GM12873 (cell line): ENCODE measurements around the gene ZBTB21.

Experiments used
- TF ChIP-seq, protein P1 (sequence below): IDR thresholded peaks from 2 replicates; pipeline ENCODE4 v1.5.1; 2012; ENCODE audit warnings: low read depth, mild to moderate bottlenecking, moderate library complexity, low read length, control low read depth; ENCODE audit not compliant: insufficient read depth; ENCODE audit errors: missing control alignments

ZBTB21 gene

DNA sequence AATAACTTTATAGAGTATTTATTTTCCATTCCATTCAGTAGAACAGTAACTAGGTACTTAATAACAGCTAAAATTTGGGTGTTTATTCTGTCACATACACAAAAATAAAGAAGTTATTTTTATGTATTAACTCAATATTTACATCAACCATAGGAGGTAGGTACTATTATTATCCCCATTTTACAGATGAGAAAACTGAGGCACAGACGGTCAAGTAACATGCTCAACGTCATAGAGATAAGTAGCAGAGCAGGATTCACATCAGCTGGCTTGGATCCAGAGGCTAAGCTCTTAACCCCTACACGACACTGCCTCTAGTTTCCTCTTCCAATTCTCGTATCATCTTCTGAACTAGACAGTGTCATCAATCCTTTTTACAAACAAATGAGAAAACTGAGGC is 9.3 kb downstream of the ZBTB21 start:
- TF ChIP-seq, protein P1, sequence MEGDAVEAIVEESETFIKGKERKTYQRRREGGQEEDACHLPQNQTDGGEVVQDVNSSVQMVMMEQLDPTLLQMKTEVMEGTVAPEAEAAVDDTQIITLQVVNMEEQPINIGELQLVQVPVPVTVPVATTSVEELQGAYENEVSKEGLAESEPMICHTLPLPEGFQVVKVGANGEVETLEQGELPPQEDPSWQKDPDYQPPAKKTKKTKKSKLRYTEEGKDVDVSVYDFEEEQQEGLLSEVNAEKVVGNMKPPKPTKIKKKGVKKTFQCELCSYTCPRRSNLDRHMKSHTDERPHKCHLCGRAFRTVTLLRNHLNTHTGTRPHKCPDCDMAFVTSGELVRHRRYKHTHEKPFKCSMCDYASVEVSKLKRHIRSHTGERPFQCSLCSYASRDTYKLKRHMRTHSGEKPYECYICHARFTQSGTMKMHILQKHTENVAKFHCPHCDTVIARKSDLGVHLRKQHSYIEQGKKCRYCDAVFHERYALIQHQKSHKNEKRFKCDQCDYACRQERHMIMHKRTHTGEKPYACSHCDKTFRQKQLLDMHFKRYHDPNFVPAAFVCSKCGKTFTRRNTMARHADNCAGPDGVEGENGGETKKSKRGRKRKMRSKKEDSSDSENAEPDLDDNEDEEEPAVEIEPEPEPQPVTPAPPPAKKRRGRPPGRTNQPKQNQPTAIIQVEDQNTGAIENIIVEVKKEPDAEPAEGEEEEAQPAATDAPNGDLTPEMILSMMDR, result no peak

DNA sequence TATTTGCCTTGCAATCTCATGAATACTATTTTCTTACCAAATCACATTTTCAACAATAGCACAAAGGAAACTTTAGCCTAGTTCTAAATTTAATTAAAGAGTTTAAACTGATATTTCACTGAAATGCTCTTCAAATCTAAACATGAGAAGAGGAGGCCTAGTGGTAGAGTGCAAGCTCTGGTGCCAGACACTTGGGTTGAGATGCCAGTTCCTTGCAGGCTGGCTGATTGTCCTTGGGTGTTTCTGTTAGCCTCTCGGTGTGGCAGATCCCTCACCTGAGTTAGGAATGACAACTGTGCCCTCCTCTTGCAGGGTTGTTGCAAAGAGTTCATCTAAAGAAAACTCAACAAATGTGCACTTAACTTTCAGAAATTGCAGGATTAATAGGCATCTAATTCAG is 12.5 kb downstream of the ZBTB21 start:
- TF ChIP-seq, protein P1, result no peak

DNA sequence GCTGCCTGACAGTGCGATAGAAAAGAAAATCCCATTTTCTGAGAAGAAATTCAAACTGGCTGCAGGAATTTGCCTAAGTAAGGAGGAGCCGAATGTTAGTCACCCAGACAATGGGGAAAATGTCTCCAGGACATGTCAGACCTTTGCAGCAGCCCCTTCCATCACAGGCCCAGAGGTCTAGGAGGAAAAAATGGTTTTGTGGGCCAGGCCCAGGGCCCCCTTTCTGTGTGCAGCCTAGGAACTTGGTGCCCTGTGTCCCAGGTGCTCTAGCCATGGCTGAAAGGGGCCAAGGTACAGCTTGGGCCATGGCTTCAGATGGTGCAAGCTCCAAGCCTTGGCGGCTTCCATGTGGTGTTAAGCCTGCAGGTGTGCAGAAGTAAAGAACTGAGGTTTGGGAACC is 14.6 kb downstream of the ZBTB21 start:
- TF ChIP-seq, protein P1, result no peak

DNA sequence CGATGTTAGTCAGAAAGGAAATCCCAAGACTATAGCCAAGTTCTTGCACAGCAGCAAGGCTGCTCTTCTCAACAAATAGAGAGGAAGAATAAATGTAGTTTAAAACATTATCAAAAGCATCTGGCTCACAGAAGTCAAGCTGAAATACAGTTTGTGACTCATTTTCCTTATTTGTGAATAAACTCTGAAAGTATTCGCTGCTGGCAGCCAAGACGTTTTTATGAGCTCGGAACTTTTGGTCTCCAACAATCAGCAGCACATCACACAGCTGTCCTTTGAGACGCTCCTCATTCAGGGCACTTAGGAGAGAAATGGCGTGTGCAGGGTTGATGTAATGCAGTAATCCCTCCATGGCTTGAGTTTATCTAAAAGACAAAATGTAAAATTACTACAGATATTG is 16.4 kb downstream of the ZBTB21 start:
- TF ChIP-seq, protein P1, result no peak

DNA sequence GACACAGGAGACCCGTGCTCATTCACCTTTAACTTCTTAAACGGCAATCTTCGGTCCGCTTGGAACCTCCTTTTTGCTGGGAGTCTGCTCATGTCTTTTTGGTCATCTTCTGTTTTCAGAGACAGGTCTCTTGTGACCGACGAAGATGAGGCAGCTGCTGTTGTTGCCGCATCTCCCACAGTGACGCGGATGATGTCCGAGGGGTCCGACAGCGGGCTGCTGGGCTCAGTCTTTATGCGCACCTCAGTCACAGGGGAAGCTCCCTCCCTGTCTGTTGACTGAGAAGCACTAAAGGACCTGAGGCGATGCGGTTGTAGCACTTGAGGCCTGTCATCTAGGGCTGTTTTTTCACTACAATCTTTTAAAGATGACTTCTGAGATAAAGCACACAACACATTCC is 17.6 kb downstream of the ZBTB21 start:
- TF ChIP-seq, protein P1, result no peak

DNA sequence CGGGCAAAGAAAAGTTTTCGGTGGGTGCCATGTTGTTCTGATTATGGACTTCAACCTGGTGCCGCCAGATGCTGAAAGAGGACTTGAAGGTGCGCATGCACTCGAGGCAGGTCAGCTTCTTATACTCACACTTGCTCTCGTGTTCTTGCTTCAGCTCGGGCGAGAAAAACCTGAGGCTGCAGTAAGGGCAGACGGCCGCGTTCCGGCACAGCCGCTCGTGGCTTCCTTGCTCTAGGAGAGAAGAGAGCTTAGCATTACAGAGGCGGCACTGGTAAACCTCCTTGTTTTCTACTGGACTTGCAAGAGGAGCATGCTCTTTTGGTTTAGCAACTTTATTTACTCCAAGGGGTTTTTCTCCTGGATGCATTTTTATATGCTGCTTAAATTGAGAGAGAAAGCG is 18.5 kb downstream of the ZBTB21 start:
- TF ChIP-seq, protein P1, result no peak

DNA sequence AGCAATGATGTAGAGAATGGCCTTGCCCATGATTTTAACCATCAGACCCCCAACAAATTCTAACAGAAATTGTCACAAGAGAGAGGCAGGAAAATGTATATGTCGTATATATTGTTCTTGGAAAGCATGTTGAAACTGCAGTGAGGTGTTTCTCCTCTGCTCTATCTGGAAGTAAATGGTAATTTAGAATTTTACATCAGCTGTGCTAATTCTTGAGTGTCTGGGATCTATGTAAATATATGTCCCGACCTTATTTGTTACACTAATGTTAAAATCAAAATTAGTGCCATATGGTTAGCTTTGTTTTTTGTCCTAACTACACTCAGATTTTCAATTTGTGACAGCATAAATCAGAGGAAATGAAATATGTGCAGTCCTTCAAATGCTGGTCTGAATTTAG is 20.5 kb downstream of the ZBTB21 start:
- TF ChIP-seq, protein P1, result no peak
